ENCODE measurements around the gene TPO.
"Not testable (repeated sequence)": the region's sequence is repeated elsewhere in the genome, so short reads cannot be mapped to it uniquely, and the experiment has no call there.

Gene TPO

DNA sequence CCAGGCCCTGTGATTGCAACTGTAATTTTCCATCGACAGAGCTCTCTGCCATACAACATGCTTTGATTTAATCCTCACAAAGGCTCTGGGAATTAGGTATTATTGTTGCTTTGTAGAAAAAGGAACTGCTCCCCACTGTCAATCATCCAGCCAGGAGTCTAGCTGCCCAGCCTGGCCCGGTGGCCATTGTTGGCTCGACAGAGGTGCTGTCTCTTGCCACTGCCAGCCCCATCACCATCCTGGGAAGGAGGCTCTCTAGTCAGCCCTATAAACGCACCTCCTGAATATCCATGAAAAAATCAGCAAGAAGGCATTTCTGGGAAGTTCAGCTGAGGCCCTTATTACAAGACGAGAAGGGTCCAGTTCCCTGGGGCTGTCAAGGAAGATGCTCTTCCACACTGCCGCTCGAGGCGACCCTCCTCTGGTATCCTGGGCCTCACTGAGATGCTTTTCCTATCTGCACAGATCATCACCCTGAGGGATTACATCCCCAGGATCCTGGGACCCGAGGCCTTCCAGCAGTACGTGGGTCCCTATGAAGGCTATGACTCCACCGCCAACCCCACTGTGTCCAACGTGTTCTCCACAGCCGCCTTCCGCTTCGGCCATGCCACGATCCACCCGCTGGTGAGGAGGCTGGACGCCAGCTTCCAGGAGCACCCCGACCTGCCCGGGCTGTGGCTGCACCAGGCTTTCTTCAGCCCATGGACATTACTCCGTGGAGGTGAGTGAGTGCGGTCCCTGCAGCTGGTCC, 71.0 kb downstream of the TPO start:
- DNase-seq (ENCODE audit: low read depth) = no peak

- DNase-seq (ENCODE audit: low read depth) = no peak
Observed at GRCh38 chr2:1486670-1487069, 73.4 kb downstream of the TPO start.

- DNase-seq (ENCODE audit: low read depth) = no peak
Observed at GRCh38 chr2:1487758-1488157, 74.5 kb downstream of the TPO start.

DNA sequence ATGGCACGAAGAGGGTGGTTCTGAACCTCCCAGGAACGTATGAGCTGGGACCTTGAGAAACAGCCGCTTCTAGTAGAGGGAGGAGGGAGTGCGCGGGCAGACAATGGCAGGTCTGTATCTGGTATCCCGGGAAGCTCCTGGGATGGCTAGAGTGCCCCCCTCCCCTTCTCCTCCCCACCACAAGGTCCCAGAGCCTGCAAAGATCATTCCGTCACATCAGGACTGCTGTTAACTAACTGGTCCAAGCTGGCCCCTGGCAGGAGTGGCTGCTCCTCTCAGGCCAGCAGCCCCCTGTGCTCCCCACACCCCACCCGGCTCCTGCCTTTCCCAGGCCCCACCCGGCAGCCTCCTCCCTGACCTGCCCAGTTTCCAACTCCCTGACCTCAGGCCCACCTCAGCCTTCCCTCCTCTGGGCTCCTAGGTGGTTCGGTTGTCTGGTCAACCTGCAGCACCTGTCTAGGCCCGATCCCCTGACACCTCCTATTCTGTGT, 75.0 kb downstream of the TPO start:
- DNase-seq (ENCODE audit: low read depth) = no peak

GRCh38 chr2:1488851-1489250, 75.6 kb downstream of the TPO start:
- DNase-seq (ENCODE audit: low read depth) = no peak

GRCh38 chr2:1489486-1489885, 76.2 kb downstream of the TPO start:
- DNase-seq (ENCODE audit: low read depth) = no peak

DNA sequence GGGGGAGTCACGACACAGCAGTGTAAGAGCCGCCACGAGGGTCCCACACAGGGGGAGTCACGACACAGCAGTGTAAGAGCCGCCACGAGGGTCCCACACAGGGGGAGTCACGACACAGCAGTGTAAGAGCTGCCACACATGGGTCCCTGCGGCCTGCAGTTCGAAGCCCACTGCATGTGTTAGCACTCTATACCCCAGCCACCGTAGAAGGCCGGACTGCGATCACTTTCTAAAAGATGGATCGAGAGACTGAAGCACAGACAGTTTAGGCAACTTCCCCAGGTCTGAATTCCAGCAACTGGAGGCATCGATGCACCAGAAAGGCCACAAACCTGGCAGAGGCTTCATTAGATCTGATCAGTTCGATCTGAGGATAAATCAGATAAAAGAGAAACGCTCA, 77.1 kb downstream of the TPO start:
- DNase-seq (ENCODE audit: low read depth) = not testable (repeated sequence)

- no peak for DNase-seq (ENCODE audit: low read depth)
Observed at GRCh38 chr2:1491751-1492150, 78.5 kb downstream of the TPO start.

DNA sequence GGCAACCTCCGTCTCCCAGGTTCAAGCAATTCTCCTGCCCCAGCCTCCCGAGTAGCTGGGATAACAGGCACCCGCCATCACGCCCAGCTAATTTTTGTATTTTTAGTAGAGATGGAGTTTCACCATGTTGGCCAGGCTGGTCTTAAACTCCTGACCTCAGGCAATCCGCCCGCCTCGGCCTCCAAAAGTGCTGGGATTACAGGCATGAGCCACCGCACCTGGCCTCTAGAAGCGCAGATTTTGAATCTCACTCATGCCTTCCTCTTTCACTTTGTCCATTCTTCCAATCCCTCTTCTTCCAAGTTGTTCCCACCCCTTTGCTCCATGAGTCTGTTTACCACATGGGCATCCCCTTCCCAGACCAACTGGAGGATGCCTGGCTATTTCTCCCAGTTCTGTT, 79.0 kb downstream of the TPO start:
- not testable (repeated sequence) for DNase-seq (ENCODE audit: low read depth)

- DNase-seq (ENCODE audit: low read depth) = no peak
Observed at GRCh38 chr2:1492711-1493430, 79.6 kb downstream of the TPO start.

DNA sequence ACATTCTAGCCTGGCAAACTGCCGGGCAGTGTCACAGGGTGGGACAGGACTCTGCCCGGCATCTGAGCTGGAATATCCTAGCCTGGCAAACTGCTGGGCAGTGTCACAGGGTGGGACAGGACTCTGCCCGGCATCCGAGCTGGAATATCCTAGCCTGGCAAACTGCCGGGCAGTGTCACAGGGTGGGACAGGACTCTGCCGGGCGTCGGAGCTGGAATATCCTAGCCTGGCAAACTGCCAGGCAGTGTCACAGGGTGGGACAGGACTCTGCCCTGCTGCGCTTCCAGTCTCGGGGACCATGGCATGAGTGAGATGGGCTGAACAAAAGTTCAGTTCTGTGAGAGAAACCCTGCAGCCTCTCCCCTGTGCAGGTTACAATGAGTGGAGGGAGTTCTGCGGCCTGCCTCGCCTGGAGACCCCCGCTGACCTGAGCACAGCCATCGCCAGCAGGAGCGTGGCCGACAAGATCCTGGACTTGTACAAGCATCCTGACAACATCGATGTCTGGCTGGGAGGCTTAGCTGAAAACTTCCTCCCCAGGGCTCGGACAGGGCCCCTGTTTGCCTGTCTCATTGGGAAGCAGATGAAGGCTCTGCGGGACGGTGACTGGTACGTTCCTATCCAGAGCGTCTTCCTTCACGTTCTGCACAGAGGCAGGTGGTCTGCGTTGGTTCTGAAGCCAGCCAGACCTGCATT, 80.3 kb downstream of the TPO start:
- DNase-seq (ENCODE audit: low read depth) = no peak

DNA sequence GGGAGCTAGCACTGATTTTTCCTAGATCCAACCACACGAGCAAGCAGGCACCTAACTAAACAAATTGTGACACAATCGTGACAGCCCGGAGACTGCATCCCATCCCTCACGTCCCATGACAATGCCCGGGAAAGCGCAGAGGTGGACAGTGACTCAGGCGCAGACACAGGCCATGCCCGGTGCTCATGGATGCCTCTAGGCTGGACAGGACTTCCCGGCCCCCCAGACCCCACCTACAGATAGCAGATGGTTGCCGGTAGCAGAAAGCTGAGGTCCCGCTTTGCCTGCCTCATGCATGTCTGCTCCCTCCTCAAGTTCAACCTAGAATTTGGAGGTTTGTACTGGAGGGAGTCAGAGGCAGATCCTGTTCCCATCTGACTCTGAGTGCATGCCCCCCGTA, 81.0 kb downstream of the TPO start:
- no peak for DNase-seq (ENCODE audit: low read depth)

GRCh38 chr2:1494906-1495305, 81.6 kb downstream of the TPO start:
- DNase-seq (ENCODE audit: low read depth) = no peak

DNA sequence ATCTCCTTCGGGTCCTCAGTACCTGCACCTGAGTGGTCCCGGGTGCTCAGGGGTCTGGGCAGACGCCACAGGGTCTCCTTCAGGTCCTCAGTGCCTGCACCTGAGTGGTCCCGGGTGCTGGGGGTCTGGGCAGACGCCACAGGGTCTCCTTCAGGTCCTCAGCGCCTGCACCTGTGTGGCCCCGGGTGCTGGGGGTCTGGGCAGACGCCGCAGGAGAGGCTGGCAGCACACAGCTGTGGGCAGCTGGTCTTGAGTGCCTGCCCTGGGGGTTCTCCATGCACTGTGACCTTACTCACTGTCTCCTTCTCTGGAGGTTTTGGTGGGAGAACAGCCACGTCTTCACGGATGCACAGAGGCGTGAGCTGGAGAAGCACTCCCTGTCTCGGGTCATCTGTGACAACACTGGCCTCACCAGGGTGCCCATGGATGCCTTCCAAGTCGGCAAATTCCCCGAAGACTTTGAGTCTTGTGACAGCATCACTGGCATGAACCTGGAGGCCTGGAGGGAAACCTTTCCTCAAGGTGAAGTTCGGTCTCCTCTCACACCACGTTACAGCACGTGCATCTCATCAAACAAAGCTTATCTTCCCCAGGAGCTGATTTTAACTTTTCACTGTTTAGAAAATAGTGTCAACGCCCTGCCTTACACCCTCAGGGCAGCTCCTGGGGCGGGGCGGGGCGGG, 82.6 kb downstream of the TPO start:
- DNase-seq (ENCODE audit: low read depth) = no peak

DNA sequence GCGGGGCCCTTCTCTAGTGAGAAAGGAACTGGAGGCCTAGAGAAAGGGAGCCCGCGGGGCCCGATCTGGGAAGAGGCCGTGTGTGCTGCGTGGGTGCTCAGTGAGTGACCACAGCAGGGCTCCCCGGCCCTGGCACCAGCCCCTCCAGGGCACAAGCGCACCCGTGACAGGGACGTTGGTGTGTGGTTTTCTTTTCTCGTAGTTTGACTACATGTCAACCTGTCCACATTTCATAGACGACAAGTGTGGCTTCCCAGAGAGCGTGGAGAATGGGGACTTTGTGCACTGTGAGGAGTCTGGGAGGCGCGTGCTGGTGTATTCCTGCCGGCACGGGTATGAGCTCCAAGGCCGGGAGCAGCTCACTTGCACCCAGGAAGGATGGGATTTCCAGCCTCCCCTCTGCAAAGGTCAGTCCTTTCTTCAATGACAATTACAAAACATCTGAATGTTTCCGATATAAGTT, 83.1 kb downstream of the TPO start:
- DNase-seq (ENCODE audit: low read depth) = no peak

GRCh38 chr2:1497122-1497611, 83.9 kb downstream of the TPO start:
- no peak for DNase-seq (ENCODE audit: low read depth)

GRCh38 chr2:1498176-1498575, 84.9 kb downstream of the TPO start:
- DNase-seq (ENCODE audit: low read depth) = no peak

DNA sequence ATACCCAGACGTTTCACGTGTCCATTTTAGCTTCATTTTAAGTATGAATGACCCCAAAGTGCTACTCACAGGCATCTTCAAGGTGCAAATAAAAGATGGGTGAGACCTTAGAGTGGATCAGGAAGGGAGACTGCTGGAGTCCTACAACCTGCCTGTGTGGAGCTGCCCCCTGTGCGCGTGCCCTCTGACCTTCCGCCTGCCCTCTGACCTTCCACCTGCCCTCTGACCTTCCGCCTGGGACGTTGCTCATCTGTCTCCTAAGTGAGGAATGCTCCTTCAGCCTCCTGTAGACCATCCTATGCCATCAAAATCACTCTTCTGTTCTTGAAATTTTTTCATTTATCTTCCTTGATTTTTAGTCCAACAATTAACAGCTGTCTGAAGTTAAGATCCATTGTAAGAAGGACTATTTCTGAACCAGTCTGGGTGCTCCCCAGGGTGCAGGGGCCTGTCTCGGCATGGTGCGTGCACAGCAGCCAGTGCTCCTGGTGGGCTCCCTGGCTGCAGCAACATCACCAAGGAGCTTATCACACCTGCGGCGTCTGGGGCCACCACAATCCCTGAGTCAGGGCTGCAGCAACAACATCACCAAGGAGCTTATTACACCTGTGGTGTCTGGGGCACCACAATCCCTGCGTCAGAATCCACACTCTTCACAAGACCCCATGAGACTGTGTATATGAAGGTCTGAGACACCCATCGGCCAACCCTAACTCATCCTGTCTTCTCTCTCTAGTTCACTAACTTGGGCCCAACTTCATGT, 86.0 kb downstream of the TPO start:
- DNase-seq (ENCODE audit: low read depth) = no peak

GRCh38 chr2:1501038-1501851, 88.0 kb downstream of the TPO start:
- no peak for DNase-seq (ENCODE audit: low read depth)

DNA sequence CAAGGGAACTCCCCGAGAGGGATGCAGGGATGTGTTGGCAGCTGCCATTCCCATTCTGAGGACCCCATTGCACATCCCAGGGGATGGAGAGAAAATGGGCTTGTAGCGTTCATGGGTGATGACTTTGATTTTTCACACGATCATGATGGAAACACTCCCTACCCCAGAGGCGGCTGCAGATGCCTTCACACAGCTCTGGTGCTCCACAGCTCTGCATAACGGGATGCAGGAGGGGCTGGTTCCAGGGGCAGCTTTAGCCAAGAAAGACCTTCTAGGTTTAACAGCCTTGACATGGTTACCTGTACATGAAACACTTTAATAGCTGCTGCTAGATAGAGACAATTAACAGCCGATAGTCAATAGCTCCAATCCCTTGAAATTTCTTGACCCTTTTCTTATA, 88.7 kb downstream of the TPO start:
- no peak for DNase-seq (ENCODE audit: low read depth)

Data from iris pigment epithelial cell (primary cell).